Measurements from ENCODE around the gene THUMPD3.

DNA sequence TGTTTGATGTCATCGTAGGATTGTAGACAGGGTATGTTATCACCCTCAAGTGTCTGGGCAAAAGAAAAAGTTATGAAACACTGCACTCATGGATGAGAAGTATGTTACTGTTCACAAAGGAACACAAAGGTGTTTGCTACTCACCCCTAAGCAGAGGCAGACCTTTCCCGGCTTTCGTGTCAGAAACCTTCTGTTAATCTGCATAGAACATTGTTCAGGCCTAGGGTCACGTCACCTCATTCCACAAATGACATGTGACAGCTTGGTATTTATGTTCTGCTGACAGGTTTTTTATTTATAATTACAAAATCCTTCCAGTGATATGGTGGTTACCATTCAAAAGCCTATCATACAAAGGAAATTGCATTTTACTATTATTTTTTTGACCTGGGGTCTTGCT, 16.5 kb downstream of the THUMPD3 start:
- TF ChIP-seq CTCF (IDR thresholded peaks at IDR 0.05 in 4 of 5, conservative IDR thresholded peaks at IDR 0.05 in 1 of 5) (no peak), POLR2A (IDR thresholded peaks at IDR 0.05) (no peak)
